ENCODE data around the gene YAE1. TPM values are rescaled to one million over a fixed set of nuclear protein-coding genes. Genes with fewer than 3 reads are reported as not detected.

The YAE1 gene
- total RNA-seq, 4 donors from 2014 or later, result 1.4 to 22.9 (median 13.3) TPM

GRCh38 chr7:39535064-39535463 is 31.1 kb upstream of the YAE1 start:
- Histone ChIP-seq H3K4me1 (peaks cover 0 to 48% (median 13%) of the 10 kb centered on the region in 4 donors), H3K27ac (peak overlapping the region; percentile 66 to 71 (median 69)), H3K9me3 (no peaks in the 10 kb centered on the region), H3K27me3 (no peaks in the 10 kb centered on the region), H3K4me3 (no peak overlapping the region), H3K36me3 (no peaks in the 10 kb centered on the region)
- peak; percentile 24 for DNase-seq
- in situ Hi-C loops (cut with MboI; ENCODE audit: low pct_ligation_motif_present in 1 of 4, low pct_unique_long_range_greater_than_20kb in 1 of 4, low sequenced_read_pairs in 3 of 4) (no loop called here), intact Hi-C loops (cut with DNase I; ENCODE audit: low total_unique reads) (loop anchor here (10.0 kb wide), 1 partner anchor 740 kb away; no protein-coding TSS in a partner anchor)
- no peak for TF ChIP-seq EP300 (IDR thresholded peaks at IDR 0.05; ENCODE audit: low read depth)
- TF ChIP-seq POLR2A (IDR thresholded peaks at IDR 0.05), result no peak
- peak in 2 of 3 donors; percentile 45 to 74 for TF ChIP-seq POLR2AphosphoS5 (IDR thresholded peaks at IDR 0.05)
- TF ChIP-seq CTCF (IDR thresholded peaks at IDR 0.05), result no peak

GRCh38 chr7:39535720-39536119 is 30.5 kb upstream of the YAE1 start:
- H3K9me3 ChIP-seq, result no peaks in the 10 kb centered on the region
- TF ChIP-seq POLR2A (IDR thresholded peaks at IDR 0.05), result no peak
- TF ChIP-seq CTCF (IDR thresholded peaks at IDR 0.05), result no peak
- no peak for TF ChIP-seq EP300 (IDR thresholded peaks at IDR 0.05; ENCODE audit: low read depth)
- no peak for TF ChIP-seq POLR2AphosphoS5 (IDR thresholded peaks at IDR 0.05)
- intact Hi-C loops (cut with DNase I; ENCODE audit: low total_unique reads) (loop anchor here (10.0 kb wide), 1 partner anchor 741 kb away; no protein-coding TSS in a partner anchor), in situ Hi-C loops (cut with MboI; ENCODE audit: low pct_ligation_motif_present in 1 of 4, low pct_unique_long_range_greater_than_20kb in 1 of 4, low sequenced_read_pairs in 3 of 4) (no loop called here)
- peak overlapping the region; percentile 47 to 71 (median 68) for H3K27ac ChIP-seq
- H3K36me3 ChIP-seq, result no peaks in the 10 kb centered on the region
- H3K4me3 ChIP-seq, result no peak overlapping the region
- no peaks in the 10 kb centered on the region for H3K27me3 ChIP-seq
- H3K4me1 ChIP-seq, result peaks cover 0 to 45% (median 15%) of the 10 kb centered on the region in 4 donors
- 48 to 62% methylated on average over 3 of the region's 3 CpGs for WGBS, 2 donors (ENCODE audit: low coverage in 1 of 2)
- DNase-seq, result peak; percentile 27

GRCh38 chr7:39536951-39537350 is 29.3 kb upstream of the YAE1 start:
- H3K4me1 ChIP-seq, result peaks cover 0 to 33% (median 12%) of the 10 kb centered on the region in 4 donors
- intact Hi-C loops (cut with DNase I; ENCODE audit: low total_unique reads), result loop anchor here (10.0 kb wide), 1 partner anchor 742 kb away; no protein-coding TSS in a partner anchor
- TF ChIP-seq EP300 (IDR thresholded peaks at IDR 0.05; ENCODE audit: low read depth), result no peak
- TF ChIP-seq CTCF (IDR thresholded peaks at IDR 0.05), result no peak
- no peak for TF ChIP-seq POLR2A (IDR thresholded peaks at IDR 0.05)
- no peak for TF ChIP-seq POLR2AphosphoS5 (IDR thresholded peaks at IDR 0.05)
- no peak overlapping the region for H3K4me3 ChIP-seq
- no peaks in the 10 kb centered on the region for H3K27me3 ChIP-seq
- H3K9me3 ChIP-seq, result no peaks in the 10 kb centered on the region
- no peaks in the 10 kb centered on the region for H3K36me3 ChIP-seq
- no peak overlapping the region for H3K27ac ChIP-seq
- DNase-seq, result no peak
- 64% methylated on average over 1 of the region's 1 CpG; no CpG with 5 or more reads in 1 of the 2 donors for WGBS, 2 donors (ENCODE audit: low coverage in 1 of 2)
- in situ Hi-C loops (cut with MboI; ENCODE audit: low pct_ligation_motif_present in 1 of 4, low pct_unique_long_range_greater_than_20kb in 1 of 4, low sequenced_read_pairs in 3 of 4), result no loop called here

- Histone ChIP-seq H3K27me3 (no peaks in the 10 kb centered on the region), H3K4me1 (peaks cover 0 to 21% (median 9%) of the 10 kb centered on the region in 4 donors), H3K9me3 (no peaks in the 10 kb centered on the region), H3K4me3 (no peak overlapping the region), H3K27ac (peak overlapping the region in 3 of 4 donors; percentile 30 to 39 (median 31)), H3K36me3 (no peaks in the 10 kb centered on the region)
- 84 to 86% methylated on average over 4 to 5 of the region's 5 CpGs for WGBS, 2 donors (ENCODE audit: low coverage in 1 of 2)
- in situ Hi-C loops (cut with MboI; ENCODE audit: low pct_ligation_motif_present in 1 of 4, low pct_unique_long_range_greater_than_20kb in 1 of 4, low sequenced_read_pairs in 3 of 4), result no loop called here
- DNase-seq, result no peak
- TF ChIP-seq POLR2A (IDR thresholded peaks at IDR 0.05) (no peak), POLR2AphosphoS5 (IDR thresholded peaks at IDR 0.05) (no peak), EP300 (IDR thresholded peaks at IDR 0.05; ENCODE audit: low read depth) (no peak), CTCF (IDR thresholded peaks at IDR 0.05) (no peak)
- intact Hi-C loops (cut with DNase I; ENCODE audit: low total_unique reads), result loop anchor here (10.0 kb wide), 1 partner anchor 745 kb away; no protein-coding TSS in a partner anchor
These were observed 26.4 kb upstream of the YAE1 start for GRCh38 chr7:39539816-39540215.

Data from transverse colon (tissue), 4 donors.